DOHH2 (cell line): ENCODE results near the gene GCLM.
"Not testable (repeated sequence)": the region's sequence is repeated elsewhere in the genome, so short reads cannot be mapped to it uniquely, and the experiment has no call there.

ENCODE experiments used
- H3F3A ChIP-seq: fragments of 200-600 bp; sonication (generic), shearing (Covaris generic); 2 replicates; pipeline ENCODE4 v1.6.0; 2016; ENCODE audit warnings: antibody characterized with exemption, mild to moderate bottlenecking; ENCODE audit not compliant: control insufficient read depth, insufficient read depth
- H3K27ac ChIP-seq: fragments of 200-600 bp; sonication (generic); 2 replicates; pipeline ENCODE4 v1.5.1; 2014; ENCODE audit warnings: low read depth, mild to moderate bottlenecking, low read length, moderate library complexity
- H3K27me3 ChIP-seq: fragments of 200-600 bp; sonication (generic); 2 replicates; pipeline ENCODE4 v1.6.1; 2014; ENCODE audit warnings: mild to moderate bottlenecking, low read length, mixed read lengths; ENCODE audit not compliant: control insufficient read depth
- H3K36me3 ChIP-seq: fragments of 200-600 bp; sonication (generic); 2 replicates; pipeline ENCODE4 v1.6.1; 2014; ENCODE audit warnings: mild to moderate bottlenecking, low read length, moderate library complexity, mixed read lengths; ENCODE audit not compliant: control insufficient read depth
- H3K4me1 ChIP-seq: fragments of 200-600 bp; sonication (generic); 2 replicates; pipeline ENCODE4 v1.6.1; 2014; ENCODE audit warnings: mild to moderate bottlenecking, low read length, mixed read lengths; ENCODE audit not compliant: control insufficient read depth
- H3K4me2 ChIP-seq: fragments of 200-600 bp; sonication (generic); 2 replicates; pipeline ENCODE4 v1.6.0; 2014; ENCODE audit warnings: mild to moderate bottlenecking, low read length, moderate library complexity
- H3K4me3 ChIP-seq: fragments of 200-600 bp; sonication (generic); 2 replicates; pipeline ENCODE4 v1.5.1; 2014; ENCODE audit warnings: mild to moderate bottlenecking, low read length, mixed read lengths
- H3K79me2 ChIP-seq: fragments of 200-600 bp; sonication (generic); 2 replicates; pipeline ENCODE4 v1.6.1; 2014; ENCODE audit warnings: mild to moderate bottlenecking, low read length, mixed read lengths; ENCODE audit not compliant: control insufficient read depth
- H3K9me2 ChIP-seq: fragments of 200-600 bp; sonication (generic); replicated peaks from 2 replicates; pipeline ENCODE4 v1.6.1; 2014; ENCODE audit warnings: mild to moderate bottlenecking, low read length, mixed read lengths; ENCODE audit not compliant: control insufficient read depth
- H3K9me3 ChIP-seq: fragments of 200-600 bp; sonication (generic); 2 replicates; pipeline ENCODE4 v1.6.1; 2014; ENCODE audit warnings: antibody characterized with exemption, low read length, mixed read lengths; ENCODE audit not compliant: control insufficient read depth, insufficient read depth
- H4K20me1 ChIP-seq: fragments of 200-600 bp; sonication (generic); 2 replicates; pipeline ENCODE4 v1.6.0; 2014; ENCODE audit warnings: low read depth, mild to moderate bottlenecking, antibody characterized with exemption, low read length, moderate library complexity; ENCODE audit not compliant: control insufficient read depth, insufficient read depth
- EZH2phosphoT487 ChIP-seq: fragments of 200-600 bp; sonication (generic); IDR thresholded peaks from 2 replicates; pipeline ENCODE4 v1.6.1; 2017; ENCODE audit warnings: borderline replicate concordance, mild to moderate bottlenecking, antibody characterized with exemption, low read length, moderate library complexity, mixed read lengths
- TF ChIP-seq, protein P1 (sequence below): fragments of 200-600 bp; sonication (generic); IDR thresholded peaks from one replicate; pipeline ENCODE4 v1.5.1; 2014; ENCODE audit warnings: antibody characterized with exemption, mild to moderate bottlenecking, low read depth, low read length; ENCODE audit not compliant: poor library complexity, severe bottlenecking

GCLM gene

DNA sequence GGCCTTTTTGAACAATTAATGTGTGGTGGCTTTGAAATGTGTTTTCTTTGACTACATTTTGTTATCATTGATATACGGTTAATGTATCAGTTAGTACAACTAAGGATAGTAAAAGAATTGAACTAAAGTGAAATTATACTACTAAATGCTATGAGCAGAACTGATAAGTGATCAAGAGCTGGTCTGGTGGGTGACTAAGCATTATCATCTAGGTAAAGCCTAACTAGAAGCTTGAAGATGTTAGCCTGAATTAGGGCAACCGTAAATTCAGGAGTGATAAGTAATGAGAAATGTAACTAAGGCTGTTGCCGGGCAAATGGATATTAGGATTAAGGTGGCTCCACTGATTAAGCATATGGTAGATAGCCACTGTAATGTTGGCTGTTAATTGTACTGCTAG, 16.0 kb upstream of the GCLM start:
- no peaks in the 10 kb centered on the region for H4K20me1 ChIP-seq
- H3K4me3 ChIP-seq = no peak overlapping the region
- H3K36me3 ChIP-seq = no peaks in the 10 kb centered on the region
- TF ChIP-seq, protein P1, sequence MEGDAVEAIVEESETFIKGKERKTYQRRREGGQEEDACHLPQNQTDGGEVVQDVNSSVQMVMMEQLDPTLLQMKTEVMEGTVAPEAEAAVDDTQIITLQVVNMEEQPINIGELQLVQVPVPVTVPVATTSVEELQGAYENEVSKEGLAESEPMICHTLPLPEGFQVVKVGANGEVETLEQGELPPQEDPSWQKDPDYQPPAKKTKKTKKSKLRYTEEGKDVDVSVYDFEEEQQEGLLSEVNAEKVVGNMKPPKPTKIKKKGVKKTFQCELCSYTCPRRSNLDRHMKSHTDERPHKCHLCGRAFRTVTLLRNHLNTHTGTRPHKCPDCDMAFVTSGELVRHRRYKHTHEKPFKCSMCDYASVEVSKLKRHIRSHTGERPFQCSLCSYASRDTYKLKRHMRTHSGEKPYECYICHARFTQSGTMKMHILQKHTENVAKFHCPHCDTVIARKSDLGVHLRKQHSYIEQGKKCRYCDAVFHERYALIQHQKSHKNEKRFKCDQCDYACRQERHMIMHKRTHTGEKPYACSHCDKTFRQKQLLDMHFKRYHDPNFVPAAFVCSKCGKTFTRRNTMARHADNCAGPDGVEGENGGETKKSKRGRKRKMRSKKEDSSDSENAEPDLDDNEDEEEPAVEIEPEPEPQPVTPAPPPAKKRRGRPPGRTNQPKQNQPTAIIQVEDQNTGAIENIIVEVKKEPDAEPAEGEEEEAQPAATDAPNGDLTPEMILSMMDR = no peak
- TF ChIP-seq EZH2phosphoT487 = no peak
- no peaks in the 10 kb centered on the region for H3K9me2 ChIP-seq
- no peaks in the 10 kb centered on the region for H3K9me3 ChIP-seq
- H3K27ac ChIP-seq = no peak overlapping the region
- H3K27me3 ChIP-seq = no peaks in the 10 kb centered on the region
- no peak overlapping the region for H3K4me2 ChIP-seq
- H3K4me1 ChIP-seq = no peaks in the 10 kb centered on the region
- no peaks in the 10 kb centered on the region for H3K79me2 ChIP-seq
- H3F3A ChIP-seq = no peaks in the 10 kb centered on the region

DNA sequence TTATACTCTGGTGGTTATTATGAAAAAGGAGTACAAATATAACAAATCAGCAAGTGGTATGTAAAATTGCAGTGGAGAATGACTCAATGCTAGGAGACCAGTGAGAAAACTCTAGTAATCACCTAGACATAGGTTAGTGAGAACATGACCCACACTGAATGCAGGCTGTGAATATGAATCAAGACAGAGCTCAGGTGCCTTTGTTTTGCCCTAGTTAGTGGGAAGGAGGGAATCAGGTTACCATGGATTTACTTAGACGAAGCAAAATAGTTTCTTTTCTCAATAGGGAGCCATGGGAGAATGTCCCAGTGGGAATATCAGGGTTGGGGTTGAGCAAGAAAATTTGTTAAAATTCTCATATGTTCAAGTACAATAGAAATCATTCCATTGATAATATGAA, 10.6 kb upstream of the GCLM start:
- Histone ChIP-seq H3K4me1 (no peaks in the 10 kb centered on the region), H3K9me2 (no peaks in the 10 kb centered on the region), H3K27me3 (no peaks in the 10 kb centered on the region), H3K79me2 (no peaks in the 10 kb centered on the region), H3K36me3 (no peaks in the 10 kb centered on the region), H4K20me1 (no peaks in the 10 kb centered on the region), H3K27ac (no peak overlapping the region), H3F3A (no peaks in the 10 kb centered on the region), H3K4me2 (no peak overlapping the region), H3K9me3 (no peaks in the 10 kb centered on the region), H3K4me3 (no peak overlapping the region)
- TF ChIP-seq, protein P1 = no peak
- no peak for TF ChIP-seq EZH2phosphoT487

DNA sequence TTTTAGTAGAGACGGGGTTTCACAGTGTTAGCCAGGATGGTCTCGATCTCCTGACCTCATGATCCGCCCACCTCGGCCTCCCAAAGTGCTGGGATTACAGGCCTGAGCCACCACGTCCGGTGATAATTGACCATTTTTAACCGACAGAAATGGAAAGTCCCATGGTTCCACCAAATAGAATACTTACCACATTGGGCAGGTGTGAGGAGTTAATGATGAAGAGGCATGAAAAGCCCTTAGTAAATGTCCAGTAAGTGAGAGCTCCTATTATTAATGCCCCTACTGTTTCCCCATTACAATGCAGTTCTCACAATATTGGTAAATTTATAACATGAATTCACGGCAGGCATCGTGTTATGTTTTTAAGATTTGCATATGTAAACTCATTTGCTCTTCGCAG, 8.1 kb upstream of the GCLM start:
- H3K27me3 ChIP-seq = no peaks in the 10 kb centered on the region
- H3K4me3 ChIP-seq = no peak overlapping the region
- no peaks in the 10 kb centered on the region for H4K20me1 ChIP-seq
- H3K4me2 ChIP-seq = no peak overlapping the region
- TF ChIP-seq, protein P1 = no peak
- no peak for TF ChIP-seq EZH2phosphoT487
- H3K4me1 ChIP-seq = no peaks in the 10 kb centered on the region
- no peaks in the 10 kb centered on the region for H3K79me2 ChIP-seq
- H3K9me2 ChIP-seq = no peaks in the 10 kb centered on the region
- no peak overlapping the region for H3K27ac ChIP-seq
- H3K9me3 ChIP-seq = no peaks in the 10 kb centered on the region
- no peaks in the 10 kb centered on the region for H3F3A ChIP-seq
- H3K36me3 ChIP-seq = no peaks in the 10 kb centered on the region

DNA sequence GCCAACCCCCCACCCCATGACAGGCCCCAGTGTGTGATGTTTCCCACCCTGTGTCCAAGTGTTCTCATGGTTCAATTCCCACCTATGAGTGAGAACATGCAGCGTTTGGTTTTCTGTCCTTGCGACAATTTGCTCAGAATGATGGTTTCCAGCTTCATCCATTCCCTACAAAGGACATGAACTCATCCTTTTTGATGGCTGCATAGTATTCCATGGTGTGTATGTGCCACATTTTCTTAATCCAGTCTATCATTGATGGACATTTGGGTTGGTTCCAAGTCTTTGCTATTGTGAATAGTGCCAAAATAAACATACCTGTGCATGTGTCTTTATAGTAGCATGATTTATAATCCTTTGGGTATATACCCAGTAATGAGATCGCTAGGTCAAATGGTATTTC, 1.6 kb upstream of the GCLM start:
- Histone ChIP-seq H3K4me1 (peaks cover 28% of the 10 kb centered on the region), H3K79me2 (peaks cover 29% of the 10 kb centered on the region)
- H3K9me2 ChIP-seq, H3K36me3 ChIP-seq, H3K9me3 ChIP-seq, H4K20me1 ChIP-seq, H3K4me3 ChIP-seq, H3K27me3 ChIP-seq, H3K4me2 ChIP-seq, H3F3A ChIP-seq, H3K27ac ChIP-seq: not testable (repeated sequence)
